ENCODE measurements around the gene LMF1.

GRCh38 chr16:886802-887731 lies 83.7 kb downstream of the LMF1 start:
- no peak for TF ChIP-seq POLR2A (IDR thresholded peaks at IDR 0.05; ENCODE audit: extremely low read depth, insufficient read length)
- TF ChIP-seq, protein P1, sequence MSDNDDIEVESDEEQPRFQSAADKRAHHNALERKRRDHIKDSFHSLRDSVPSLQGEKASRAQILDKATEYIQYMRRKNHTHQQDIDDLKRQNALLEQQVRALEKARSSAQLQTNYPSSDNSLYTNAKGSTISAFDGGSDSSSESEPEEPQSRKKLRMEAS (IDR thresholded peaks at IDR 0.05; ENCODE audit: low read depth, low read length) = no peak
- TF ChIP-seq, protein P2, sequence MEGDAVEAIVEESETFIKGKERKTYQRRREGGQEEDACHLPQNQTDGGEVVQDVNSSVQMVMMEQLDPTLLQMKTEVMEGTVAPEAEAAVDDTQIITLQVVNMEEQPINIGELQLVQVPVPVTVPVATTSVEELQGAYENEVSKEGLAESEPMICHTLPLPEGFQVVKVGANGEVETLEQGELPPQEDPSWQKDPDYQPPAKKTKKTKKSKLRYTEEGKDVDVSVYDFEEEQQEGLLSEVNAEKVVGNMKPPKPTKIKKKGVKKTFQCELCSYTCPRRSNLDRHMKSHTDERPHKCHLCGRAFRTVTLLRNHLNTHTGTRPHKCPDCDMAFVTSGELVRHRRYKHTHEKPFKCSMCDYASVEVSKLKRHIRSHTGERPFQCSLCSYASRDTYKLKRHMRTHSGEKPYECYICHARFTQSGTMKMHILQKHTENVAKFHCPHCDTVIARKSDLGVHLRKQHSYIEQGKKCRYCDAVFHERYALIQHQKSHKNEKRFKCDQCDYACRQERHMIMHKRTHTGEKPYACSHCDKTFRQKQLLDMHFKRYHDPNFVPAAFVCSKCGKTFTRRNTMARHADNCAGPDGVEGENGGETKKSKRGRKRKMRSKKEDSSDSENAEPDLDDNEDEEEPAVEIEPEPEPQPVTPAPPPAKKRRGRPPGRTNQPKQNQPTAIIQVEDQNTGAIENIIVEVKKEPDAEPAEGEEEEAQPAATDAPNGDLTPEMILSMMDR (IDR thresholded peaks at IDR 0.05; ENCODE audit: low read depth, low read length) = no peak
